OCI-LY3 (cell line): ENCODE data around the gene SFT2D3.

ENCODE experiments used
- EZH2phosphoT487 ChIP-seq: fragments of 200-600 bp; shearing (Covaris generic); IDR thresholded peaks from 2 replicates; pipeline ENCODE4 v1.6.1; 2018; ENCODE audit warnings: antibody characterized with exemption, mixed run types, low read depth
- TF ChIP-seq, protein P1 (sequence below): fragments of 200-600, 300-600 bp; sonication (generic); IDR thresholded peaks from 2 replicates; pipeline ENCODE4 v1.5.1; 2014; ENCODE audit warnings: antibody characterized with exemption, low read length, low read depth

DNA sequence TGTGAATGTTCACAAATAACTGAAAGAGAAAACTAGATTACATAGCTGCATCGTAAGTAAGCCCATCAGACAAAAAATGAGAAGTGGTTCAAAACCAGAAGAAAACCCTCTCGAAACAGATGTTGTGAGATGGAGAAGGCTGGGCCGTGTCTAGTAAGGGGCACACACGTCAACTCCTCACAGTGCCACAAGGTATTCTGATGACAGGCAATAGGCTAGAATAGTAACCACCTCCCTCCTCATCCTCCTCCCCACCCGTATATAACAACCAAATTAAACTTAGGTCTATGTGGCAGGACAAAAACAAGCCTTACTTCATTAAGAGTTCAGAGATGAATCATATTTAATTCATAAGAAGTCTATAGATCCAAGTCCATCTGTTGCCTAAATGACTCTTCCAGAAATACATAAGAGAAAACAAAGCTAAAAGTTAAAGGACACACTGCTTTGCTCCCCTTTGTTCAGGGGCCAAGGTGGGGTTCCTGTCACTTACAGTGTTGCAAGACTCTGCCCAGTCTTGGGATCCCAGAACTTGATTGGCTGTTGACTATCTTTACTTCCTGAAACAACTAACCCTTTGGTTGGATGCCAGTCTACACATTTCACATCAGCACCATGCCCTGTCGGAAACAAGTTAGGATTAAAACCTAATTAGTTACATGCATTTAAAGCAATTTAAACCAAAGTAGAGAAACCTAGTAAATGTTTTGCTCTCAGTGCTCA is 25.0 kb downstream of the SFT2D3 start:
- TF ChIP-seq, protein P1, sequence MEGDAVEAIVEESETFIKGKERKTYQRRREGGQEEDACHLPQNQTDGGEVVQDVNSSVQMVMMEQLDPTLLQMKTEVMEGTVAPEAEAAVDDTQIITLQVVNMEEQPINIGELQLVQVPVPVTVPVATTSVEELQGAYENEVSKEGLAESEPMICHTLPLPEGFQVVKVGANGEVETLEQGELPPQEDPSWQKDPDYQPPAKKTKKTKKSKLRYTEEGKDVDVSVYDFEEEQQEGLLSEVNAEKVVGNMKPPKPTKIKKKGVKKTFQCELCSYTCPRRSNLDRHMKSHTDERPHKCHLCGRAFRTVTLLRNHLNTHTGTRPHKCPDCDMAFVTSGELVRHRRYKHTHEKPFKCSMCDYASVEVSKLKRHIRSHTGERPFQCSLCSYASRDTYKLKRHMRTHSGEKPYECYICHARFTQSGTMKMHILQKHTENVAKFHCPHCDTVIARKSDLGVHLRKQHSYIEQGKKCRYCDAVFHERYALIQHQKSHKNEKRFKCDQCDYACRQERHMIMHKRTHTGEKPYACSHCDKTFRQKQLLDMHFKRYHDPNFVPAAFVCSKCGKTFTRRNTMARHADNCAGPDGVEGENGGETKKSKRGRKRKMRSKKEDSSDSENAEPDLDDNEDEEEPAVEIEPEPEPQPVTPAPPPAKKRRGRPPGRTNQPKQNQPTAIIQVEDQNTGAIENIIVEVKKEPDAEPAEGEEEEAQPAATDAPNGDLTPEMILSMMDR: no peak
- no peak for TF ChIP-seq EZH2phosphoT487
